ENCODE data around the gene ARMC9. TPM values are rescaled to one million over a fixed set of nuclear protein-coding genes. Genes with fewer than 3 reads are reported as not detected.

The ARMC9 gene
- 10 to 100 TPM in 1 of 4 donors, 1 to 10 TPM in 3; 2.8 to 15.9 (median 6.6) TPM for total RNA-seq

GRCh38 chr2:231198291-231199173 lies at the start of gene ARMC9:
ARMC9 (plus strand) TSS chr2:231198631; CDS start chr2:231206239, 7,608 bp downstream.
- no peak for DNase-seq (ENCODE audit: low spot score)
- peak; percentile 85 for ATAC-seq (ENCODE audit: low FRiP score)

GRCh38 chr2:231152800-231153557 lies 45.5 kb upstream of the ARMC9 start:
- no peak for DNase-seq (ENCODE audit: low spot score)
- no peak for TF ChIP-seq CTCF (IDR thresholded peaks at IDR 0.05)

More at GRCh38 chr2:231198291-231199173, at the start of gene ARMC9:
- no peak for TF ChIP-seq CTCF (IDR thresholded peaks at IDR 0.05)

GRCh38 chr2:231159306-231159705 lies 39.1 kb upstream of the ARMC9 start:
- no peak for TF ChIP-seq CTCF (IDR thresholded peaks at IDR 0.05)

More at GRCh38 chr2:231152800-231153557, 45.5 kb upstream of the ARMC9 start:
- ATAC-seq (ENCODE audit: low FRiP score): peak; percentile 96

GRCh38 chr2:231160701-231161100 lies 37.7 kb upstream of the ARMC9 start:
- ATAC-seq (ENCODE audit: low FRiP score) (no peak), DNase-seq (ENCODE audit: low spot score) (no peak)
- TF ChIP-seq CTCF (IDR thresholded peaks at IDR 0.05): no peak

More at GRCh38 chr2:231159306-231159705, 39.1 kb upstream of the ARMC9 start:
- no peak for ATAC-seq (ENCODE audit: low FRiP score)
- no peak for DNase-seq (ENCODE audit: low spot score)

GRCh38 chr2:231161252-231161839 lies 37.1 kb upstream of the ARMC9 start:
- no peak for TF ChIP-seq CTCF (IDR thresholded peaks at IDR 0.05)
- no peak for DNase-seq (ENCODE audit: low spot score)
- no peak for ATAC-seq (ENCODE audit: low FRiP score)

- DNase-seq (ENCODE audit: low spot score) (no peak), ATAC-seq (ENCODE audit: low FRiP score) (peak; percentile 73)
- no peak for TF ChIP-seq CTCF (IDR thresholded peaks at IDR 0.05)
These were observed 36.5 kb upstream of the ARMC9 start for GRCh38 chr2:231161877-231162329.

All from omental fat pad (tissue), 4 donors.